ENCODE measurements around the gene ARHGAP25.

ARHGAP25 gene

DNA sequence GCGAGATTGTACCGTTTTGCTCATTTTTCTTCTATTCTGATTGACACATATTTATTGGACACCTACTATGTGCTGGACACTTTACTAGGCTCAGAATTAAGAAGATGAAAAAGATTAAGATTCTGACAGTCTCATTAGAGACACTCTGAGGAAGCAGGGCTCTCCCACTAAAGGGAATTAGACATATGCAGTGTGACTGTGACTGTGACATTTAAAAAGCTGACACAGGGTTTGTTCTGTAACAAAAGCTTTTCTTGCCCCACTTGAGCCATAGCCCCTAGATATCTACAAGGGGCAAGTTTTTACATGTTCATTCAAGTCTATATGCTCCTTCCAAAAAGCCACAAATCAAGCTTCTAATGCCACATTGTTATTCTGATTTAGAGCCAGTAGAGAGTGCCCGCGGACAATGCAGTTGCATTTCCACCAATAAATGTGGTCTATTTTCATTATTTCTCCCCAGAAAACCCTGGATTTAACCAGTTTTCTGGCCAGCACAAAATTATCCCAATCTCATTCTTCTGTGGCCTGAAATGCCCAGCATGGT is 9.8 kb downstream of the ARHGAP25 start:
- peak; percentile 3 for DNase-seq

DNA sequence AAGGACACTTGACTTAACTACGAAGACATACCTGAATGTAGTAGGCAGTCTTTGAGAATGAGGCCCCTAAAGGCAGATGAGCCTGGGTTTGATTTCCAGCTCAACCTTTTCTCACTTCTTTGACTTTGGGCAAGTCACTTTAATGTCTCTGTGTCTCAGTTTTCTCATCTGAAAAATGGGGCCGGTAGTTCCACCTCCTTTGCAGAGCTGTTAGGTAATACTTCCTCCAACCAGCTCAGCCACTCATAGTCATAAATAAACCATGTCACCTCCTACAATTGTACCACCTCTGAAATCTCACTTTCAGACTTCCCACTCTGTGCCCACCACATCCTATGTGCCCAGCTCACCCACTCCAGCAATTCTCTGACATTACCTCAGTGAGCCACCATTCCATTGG is 10.4 kb downstream of the ARHGAP25 start:
- DNase-seq: peak; percentile 67

DNA sequence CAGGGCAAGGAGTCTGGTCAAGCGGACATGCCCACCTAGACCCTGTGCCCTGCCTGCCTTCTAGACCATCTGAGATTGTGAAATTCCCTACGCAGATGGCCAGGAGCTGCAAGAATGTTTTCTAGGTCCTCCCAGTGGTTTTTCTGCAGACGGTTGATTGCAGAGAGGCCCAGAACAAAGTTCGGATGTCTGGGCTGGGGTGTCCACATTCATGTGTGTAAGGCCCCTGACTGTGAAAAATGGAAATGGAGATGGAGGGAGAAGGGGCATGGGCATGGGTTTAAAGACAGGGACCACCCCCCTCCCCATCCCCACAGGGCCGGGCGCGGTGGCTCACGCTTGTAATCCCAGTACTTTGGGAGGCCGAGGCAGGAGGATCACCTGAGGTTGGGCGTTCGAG is 11.8 kb downstream of the ARHGAP25 start:
- peak; percentile 2 for DNase-seq

DNA sequence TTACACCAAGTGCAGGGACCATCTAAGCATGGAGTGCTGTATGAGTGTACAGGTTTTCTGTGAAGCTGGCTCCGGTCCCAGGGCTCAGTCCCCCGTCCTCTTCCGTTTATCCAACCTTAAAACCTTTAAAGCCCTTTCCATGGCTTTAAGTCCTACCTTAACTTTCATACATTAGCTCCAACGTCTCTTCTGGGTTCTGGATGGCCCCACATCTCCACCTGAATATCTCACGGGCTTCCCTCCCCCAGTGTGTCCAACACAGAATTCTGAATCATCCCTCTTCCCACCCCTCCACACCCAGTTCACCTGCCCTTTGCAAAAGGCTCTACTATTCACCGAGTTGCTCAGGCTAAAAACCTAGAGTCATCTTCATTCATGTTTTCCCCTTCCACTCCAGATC is 12.8 kb downstream of the ARHGAP25 start:
- DNase-seq: peak; percentile 3

DNA sequence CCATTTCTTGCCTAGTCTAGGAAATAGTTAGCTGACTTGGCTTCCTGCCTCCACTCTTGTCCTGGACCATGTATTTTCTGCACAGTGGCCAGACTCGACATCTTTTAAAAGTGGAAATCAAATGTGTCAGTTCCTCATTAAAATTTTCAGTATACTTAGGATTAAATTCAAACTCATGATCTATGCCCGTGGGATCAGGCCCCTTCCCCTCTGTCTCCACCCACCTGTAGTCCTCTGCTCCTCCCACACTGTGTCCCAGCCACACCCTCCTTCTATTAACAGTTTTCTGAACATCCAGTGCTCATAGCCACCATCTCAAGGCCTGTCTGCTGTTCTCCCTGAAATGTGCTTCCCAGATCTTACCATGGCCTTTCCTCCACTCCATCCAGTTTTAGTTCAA is 13.3 kb downstream of the ARHGAP25 start:
- DNase-seq: peak; percentile 2

DNA sequence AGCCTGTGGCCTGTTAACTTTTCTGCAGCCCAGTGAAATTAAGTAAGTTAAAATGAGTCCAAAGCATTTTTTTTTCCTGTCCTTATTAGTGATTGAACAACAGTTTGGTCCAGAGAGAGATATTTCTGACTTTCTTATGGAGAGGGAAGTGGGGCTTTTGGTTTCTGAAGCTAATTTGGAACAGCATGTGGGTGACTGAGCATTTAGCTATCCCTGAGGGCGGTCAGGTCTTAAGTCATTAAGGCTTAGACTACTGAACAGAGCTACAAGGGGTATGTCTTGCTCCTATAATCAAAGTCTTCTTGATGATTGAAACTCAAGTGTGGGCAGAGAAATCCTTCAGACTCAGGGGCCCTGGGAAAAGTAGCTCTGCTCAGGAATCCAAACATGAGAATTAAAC is 14.0 kb downstream of the ARHGAP25 start:
- DNase-seq: peak; percentile 2

DNA sequence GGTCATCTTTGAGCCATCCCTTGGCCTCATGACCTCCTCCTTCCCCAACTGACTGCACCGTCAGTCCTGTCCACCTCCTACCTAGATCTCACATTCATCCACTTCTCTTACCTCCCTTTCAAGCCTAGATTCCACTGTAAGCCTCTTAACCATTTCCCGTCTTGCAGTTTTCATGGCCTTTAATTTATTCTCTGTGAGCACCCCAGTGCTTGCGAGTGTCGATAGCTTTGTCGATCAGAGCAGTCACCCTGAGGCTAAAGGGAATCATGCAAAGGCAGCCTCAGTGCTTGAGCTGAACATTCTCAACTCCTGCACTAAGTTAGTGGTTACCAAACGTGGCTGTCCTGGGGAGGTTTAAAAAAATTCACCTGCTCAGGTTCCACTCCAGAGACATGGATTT is 14.7 kb downstream of the ARHGAP25 start:
- DNase-seq: peak; percentile 1

DNA sequence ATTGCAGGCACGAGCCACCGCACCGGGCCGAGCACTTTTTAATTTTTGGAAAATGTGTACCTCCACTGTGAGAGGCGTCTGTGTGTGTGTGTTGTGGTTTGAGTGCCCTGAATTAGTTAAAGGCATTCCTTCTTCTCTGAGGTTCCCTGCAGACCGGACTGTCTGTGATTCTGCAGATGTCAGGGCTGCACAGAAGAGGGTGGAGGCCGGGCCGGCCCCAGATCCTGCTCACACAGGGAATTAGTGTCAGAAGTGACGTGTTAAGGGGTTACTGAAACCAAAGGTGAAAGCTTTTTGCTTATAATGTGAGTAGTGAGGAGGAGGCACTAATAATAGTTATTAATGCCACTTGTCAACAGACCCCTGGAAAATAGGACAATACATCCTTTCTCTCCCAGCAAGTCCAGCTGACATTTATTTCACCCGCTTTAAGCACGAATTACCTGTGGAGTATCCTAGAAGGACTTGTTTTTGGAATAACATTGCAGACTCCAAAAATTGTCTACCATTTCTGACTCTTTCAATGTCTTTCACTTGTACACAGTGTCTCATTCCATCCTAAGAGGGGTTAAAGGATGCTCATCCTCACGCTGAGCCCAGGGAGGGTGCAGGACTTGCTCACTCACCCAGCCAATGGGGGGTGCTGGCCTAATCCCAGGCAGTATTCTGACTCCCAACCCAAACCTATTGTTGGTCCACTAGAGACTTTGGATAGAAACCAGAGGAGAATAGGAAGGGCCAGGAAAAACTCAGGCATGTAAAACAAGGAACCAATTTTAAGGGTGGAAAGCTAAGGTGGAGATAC is 16.2 kb downstream of the ARHGAP25 start:
- peak; percentile 3 for DNase-seq

DNA sequence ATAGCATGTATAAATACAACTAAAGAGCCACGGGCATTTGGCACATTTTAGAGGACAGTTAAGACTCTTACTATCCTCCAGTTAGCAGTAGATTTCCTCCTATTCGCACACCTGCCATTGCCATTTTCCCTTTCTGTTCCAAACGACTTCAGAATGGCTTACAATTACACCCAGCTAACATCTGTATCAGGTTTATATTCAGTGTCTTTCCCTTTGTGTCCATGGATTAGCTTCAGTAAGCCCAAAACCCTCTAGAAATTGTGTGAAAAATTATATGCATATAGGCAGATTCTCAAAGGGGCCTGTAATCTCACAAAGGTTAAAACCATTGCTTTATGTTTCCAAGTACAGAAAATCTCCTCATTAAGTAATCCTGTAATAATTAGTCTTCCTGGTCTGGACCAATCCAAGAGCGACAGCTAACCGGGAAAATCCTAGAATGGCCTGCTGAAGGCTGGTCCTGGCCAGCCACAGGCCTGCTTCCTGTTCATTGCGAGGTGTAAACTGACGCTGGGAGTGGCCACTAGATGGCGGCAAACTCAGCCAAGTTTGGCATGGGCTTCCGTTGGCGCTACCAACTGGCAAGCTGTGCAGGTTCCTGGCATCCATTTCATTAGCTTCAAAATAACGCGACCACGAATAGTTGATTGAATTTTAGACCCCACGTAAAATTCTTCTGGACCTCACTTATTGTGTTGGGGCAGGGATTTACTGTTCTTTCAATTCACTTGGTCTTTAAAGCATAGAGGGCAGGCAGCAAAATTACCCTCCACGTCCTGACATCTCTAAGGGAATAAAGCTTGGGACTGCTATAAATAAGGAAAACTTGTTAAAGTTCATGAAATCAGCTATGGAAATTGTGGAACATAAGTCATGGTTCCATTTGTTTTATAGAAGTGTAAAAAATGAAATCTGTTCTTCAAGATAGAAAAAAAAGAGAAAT is 17.1 kb downstream of the ARHGAP25 start:
- peak; percentile 94 for DNase-seq

DNA sequence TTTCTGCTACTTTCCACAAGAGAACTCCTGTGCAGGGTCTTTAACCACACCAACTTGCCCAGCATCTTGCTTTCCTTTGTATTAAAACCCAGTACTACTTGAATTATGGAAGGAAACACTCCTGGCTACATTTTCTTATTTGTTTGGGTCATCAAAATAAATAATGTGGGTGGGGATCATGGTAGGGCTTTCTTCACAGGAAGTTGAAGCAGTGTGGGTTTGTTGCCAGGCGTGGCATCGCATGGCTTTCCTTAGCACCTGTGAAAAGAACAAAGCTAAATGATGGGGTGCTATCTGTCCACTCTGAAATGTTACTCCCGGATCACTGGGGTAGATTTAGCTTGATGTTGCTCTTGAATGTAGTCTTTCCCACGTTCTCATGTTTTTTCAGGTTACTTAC is 18.7 kb downstream of the ARHGAP25 start:
- DNase-seq: peak; percentile 17

DNA sequence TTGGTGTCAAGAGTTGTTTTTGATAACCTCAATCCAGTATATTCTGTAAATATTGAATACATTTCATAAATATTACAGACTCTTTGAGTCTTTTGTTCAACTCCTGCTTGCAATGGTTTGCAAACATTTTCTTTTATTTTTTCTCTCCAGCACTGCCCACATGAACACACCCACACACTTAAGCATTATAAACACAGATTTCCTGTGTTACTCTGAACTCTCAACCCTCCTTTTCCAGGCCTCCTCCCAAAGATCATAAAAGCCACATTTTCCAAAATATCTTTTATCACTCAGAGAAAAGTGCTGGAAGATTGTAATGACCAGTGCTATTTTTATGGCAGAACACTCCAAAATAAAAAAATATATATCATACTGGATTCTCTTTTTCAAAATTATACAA is 20.5 kb downstream of the ARHGAP25 start:
- DNase-seq: peak; percentile 3

DNA sequence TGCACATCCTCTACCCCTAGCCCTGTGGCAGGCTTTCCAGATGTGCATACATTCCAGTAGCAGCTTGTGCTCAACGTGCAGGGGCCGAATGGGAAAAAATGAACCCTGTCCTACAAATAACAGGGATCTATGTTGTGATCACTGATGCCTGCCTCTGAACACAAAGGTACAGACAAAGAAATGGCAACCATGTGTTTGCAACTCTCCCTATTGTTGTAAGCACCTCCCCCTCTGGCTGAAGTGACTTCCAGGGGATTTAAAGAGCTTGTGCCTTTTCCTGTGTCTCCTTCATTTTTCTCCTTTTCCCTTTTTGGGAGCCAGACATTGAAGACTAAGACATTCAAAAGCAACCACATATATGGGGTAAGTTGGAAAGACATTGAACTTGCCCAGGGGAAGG is 21.6 kb downstream of the ARHGAP25 start:
- DNase-seq: peak; percentile 1

DNA sequence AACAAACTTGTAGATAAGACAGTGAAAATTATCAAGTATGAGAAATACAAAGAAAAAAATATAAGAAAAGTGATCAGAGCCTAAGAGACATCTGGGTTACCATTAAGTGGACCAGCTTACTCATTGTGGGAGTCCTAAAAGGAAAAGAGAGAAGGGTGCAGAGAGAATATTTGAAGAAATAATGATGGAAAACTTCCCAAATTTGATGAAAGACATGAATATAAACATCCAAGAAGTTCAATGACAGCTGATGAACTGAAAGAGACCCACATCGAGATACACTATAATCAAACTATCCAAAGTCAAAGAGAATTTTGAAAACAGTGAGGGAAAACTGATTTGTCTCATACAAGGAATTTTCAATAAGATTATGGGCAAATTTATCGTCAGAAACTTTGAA is 22.5 kb downstream of the ARHGAP25 start:
- no peak for DNase-seq

DNA sequence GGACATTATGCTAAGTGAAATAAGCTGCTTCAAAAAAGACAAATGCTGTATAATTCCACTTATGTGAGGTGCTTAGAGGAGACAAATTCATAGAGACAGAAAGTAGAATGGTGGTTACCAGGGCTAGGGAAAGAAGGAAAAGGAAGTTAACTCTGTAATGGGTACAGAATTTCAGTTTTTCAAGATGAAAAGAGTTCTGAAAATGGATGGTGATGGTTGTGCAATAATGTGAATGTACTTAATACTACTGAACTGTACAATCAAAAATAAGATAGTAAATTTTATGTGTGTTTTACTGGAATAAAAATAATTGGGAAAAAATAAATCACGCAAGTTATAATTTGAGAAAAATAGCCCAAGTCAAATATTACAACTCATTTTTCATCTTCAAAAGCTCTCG is 27.5 kb downstream of the ARHGAP25 start:
- DNase-seq: no peak

DNA sequence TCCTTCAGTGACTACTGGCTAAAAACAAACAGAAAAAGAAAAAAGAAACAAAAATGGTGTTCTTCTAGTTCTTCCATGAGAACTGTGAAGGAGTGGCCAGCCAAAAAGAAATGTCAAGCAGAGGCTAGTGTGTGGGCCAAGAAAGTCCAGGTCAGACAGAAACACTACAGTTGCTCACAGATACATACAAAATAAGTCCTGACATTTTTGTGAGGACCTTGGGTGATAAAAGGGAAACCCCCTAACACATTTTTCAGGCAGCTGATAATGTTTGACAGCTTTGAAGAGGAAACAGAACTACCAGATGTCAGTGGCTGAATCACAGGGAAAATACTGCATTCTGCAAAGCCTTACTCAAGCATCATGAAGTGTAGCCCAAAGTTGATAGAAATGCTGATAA is 28.1 kb downstream of the ARHGAP25 start:
- peak; percentile 41 for DNase-seq

DNA sequence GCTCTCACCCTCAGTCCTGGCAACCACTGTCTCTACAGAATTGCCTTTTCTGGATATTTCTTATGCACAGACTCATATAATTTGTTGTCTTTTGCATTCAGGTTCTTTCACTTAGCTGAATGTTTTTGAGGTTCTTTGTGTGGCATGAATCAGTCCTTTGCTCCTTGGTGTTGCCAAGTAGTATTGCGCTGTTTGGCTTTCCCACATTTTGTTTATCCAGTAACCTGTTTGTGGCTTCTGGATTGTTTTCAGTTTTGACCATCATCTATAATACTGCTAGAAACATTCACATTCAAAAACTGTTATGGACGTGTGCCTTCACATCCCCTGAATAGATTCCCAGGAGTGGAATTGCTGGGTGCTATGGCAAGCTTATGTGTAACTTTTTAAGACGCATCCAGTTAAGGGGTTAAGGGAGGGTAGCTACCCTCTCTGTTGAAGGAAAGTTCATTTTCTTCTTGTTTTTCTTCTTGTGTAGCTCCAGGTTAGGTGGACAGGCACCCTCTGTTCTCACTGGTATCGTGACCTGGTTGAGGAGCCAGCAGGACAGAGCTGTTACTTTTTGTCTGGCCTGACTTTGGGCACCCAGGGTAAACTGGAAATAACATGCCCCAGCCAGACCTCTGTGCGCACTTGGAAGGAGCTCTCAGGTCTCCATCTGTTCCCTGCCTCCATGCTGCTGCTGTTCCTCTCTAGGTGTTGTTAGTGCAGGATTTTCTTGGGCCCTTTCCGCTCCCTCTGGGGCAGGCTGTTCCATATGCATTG is 29.6 kb downstream of the ARHGAP25 start:
- no peak for DNase-seq

DNA sequence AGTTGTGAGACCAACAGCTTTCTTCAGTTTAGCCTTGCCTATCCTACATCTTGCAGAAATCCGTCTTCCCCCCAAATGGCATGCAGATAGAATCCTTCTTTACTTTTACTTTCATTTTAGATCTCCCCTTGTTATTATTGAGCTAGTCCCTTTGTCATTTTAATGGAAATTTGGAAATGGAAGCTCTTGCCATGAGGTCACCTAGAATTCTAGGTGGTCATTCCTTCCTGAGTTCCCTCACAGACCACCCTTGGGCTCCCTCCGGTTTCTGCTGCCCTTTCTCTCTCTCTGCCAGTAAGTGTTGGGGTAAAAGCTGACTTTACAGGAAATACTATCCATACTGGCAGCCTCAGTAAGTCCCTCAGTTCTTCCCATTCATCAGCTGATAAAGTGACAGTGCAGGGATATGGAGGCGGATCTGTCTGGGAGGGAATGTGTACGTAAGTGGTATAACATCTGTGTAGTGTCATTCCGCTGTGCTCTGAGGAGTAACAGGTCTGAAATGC is 30.2 kb downstream of the ARHGAP25 start:
- no peak for DNase-seq

DNA sequence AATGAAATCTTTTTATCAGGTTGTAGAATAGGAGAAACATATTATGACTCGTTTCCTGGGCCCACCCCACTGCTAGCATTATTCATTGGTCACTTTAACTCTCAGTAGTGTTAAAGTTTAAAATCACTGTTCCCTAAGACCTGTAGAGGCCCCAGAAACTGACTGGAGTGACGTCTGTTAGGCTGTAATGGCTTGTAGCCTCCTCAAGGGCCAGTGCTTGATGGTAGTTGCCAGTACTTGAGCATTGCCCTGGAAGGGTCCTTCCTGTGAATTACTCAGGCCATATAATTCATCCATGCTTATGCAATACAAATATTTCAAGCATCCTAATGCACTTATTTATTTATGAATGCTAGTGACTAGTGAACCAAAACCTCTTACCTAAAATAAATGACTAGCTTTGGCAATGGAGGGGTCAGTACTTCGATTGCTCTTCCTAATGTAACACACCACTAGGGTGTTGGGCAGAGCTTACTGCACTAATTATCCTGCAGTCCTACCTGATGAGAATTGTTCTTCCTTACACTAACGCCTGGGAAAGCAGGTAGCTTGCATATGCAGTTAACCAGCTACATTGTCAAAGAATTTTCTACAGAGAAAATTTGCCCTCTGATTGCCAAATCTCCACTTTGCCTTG is 31.2 kb downstream of the ARHGAP25 start:
- no peak for DNase-seq

DNA sequence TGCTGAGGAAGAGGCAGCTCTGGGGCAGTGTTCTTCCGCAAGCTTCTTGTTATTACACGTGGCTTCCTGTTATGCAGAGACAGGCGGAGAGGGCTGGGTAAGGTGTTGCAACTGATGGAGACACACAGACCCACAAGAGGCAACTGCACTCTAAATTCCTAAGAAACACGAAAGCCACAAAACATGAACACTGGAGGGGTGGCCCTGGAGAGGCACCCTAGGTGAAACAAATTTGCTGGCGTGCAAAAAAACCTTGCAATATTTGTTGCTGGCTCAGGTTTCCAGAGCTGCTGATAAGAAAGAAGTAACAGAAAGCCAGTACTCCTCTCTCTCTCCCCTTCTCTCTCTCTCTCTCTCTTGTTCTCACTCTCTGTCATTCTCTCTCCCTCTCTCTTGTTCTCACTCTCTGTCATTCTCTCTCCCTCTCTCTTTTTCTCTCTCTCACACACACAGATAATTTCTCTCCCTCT is 31.8 kb downstream of the ARHGAP25 start:
- DNase-seq: peak; percentile 64

DNA sequence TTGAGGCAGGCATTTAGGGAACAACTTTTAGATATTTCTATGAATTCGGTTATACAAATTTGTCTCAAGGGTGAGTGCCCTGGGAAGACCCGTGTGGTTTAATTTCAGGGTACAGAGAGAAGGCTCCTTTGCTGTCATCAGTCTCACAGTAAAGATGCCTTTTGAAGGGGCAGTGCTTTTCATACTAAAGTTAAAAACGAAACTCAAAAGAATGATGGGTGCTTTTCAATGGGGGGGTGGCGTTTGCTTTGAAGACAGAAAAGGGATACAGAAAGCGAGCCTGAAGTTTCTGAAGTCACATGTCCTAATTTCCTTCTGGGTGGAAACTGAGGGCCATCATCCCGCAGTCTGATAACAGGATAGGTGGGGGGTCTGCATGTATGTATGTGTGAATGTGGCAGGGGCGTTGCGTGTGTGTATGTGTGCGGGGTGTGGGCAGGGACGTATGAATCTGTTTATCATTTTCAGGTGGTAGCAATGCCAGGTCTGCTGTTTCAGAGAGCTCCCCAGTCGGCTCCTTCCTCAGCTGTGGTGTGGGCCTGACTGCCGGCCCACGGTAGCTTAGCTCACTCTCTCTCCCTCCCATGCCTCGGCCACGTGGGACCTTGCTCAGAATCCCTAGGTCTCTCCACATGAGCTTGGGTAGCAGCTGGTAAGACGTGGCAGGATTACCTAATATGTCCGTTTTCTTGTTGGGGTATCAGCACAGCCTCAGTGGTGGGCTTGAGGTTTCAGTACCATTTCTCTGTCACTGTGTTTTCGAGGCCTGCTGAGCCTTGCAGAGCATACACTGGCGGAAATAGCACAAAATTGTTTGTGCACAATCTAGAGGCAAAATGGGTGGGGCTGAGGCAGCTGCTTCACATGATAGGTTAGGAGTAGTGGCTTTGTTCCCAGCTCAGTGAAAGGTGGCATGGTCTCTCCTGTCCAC is 32.7 kb downstream of the ARHGAP25 start:
- DNase-seq: peak; percentile 51

DNA sequence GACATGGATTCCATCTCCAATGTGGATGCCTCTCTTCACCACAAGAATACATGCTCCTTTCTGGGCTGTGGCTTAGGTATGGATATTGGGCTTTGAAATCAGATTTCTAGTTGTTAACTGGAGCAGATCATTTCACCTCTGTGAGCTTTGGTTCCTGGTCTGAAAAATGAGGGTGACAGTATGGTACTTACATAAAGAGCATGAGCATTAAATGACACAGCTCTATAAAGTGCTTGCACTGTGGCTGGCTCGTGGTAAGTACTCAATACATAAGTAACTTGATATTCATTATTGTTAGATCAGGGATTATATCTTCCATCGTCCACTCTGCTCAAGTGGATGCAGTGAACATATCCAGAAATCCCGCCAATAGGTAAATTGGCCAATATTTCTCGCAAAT is 33.4 kb downstream of the ARHGAP25 start:
- no peak for DNase-seq

Measured in stimulated activated CD4-positive, alpha-beta T cell treated with anti-CD3 and anti-CD28 coated beads, Interleukin-4, amount 100 ng/mL, for 24 hours (primary cell).